Endothelial cell of umbilical vein (primary cell): Measurements from ENCODE around the gene BRCA1. TPM values are rescaled to one million over a fixed set of nuclear protein-coding genes. Genes with fewer than 3 reads are reported as not detected.

Source experiments
- BruUV-seq: library from RNA; stranded (reverse); fragments of 400-500 nt; replicated peaks from 2 replicates; lab custom pipeline; 2021; lab: Mats Ljungman, UMichigan
- CTCF ChIA-PET: fragments of 300-600, 350-600 bp; sonication (Branson Sonifier 250); formaldehyde crosslinking; loops from one replicate; lab custom pipeline; 2021; ENCODE audit warnings: antibody characterized with exemption, inconsistent platforms; lab: Charles Lee
- POLR2A ChIA-PET: fragments of 300-600, 350-600 bp; sonication (Branson Sonifier 250); formaldehyde crosslinking; loops from one replicate; lab custom pipeline; 2021; ENCODE audit warnings: antibody characterized with exemption, inconsistent platforms; lab: Charles Lee
- DNase-seq: peaks from one replicate; pipeline ENCODE4 v3.0.0-alpha.2; 2011; ENCODE audit warnings: low read depth, low spot score
- FAIRE-seq: peaks from 2 replicates; lab custom pipeline; 2011; peaks lifted over from hg19 to GRCh38; lab: Jason Lieb, UNC
- H2AFZ ChIP-seq: 2 replicates; pipeline ENCODE4 v1.6.0; 2012; ENCODE audit warnings: low read depth, low read length, control low read depth, inconsistent platforms
- H3K27ac ChIP-seq: 2 replicates; pipeline ENCODE4 v1.5.1; 2011; ENCODE audit warnings: low read depth, mild to moderate bottlenecking, control low read depth, low read length, moderate library complexity; ENCODE audit not compliant: insufficient read depth
- H3K27me3 ChIP-seq, 2 experiments: 2 replicates each; pipeline versions ENCODE4 v1.6.0 to v1.6.1; 2011; ENCODE audit warnings: low read length in 2 of 2, mixed read lengths in 1 of 2; ENCODE audit not compliant: control insufficient read depth in 2 of 2, insufficient read depth in 2 of 2
- H3K36me3 ChIP-seq, 2 experiments: 2 replicates in 1 of 2; 3 replicates in 1 of 2; pipeline ENCODE4 v1.5.1; 2011; ENCODE audit warnings: low read length in 2 of 2, mild to moderate bottlenecking in 1 of 2, moderate library complexity in 1 of 2; ENCODE audit not compliant: control insufficient read depth in 2 of 2, insufficient read depth in 2 of 2; ENCODE audit errors: extremely low read depth in 1 of 2
- H3K4me1 ChIP-seq: 3 replicates; pipeline ENCODE4 v1.5.1; 2011; ENCODE audit warnings: mild to moderate bottlenecking, low read length; ENCODE audit not compliant: control insufficient read depth, insufficient read depth; ENCODE audit errors: extremely low read depth
- H3K4me2 ChIP-seq: 2 replicates; pipeline ENCODE4 v1.6.1; 2011; ENCODE audit warnings: low read length, control low read depth, mixed read lengths; ENCODE audit not compliant: insufficient read depth
- H3K4me3 ChIP-seq, 3 experiments: fragments of 200-600 bp in 1 of 3; sonication (generic), shearing (Covaris generic) in 1 of 3; replicated peaks in 1 of 3; 2 replicates each; pipeline ENCODE4 v1.5.1; 2011 to 2016; ENCODE audit warnings: control low read depth in 3 of 3, low read length in 3 of 3, mild to moderate bottlenecking in 2 of 3, inconsistent platforms in 1 of 3, low read depth in 1 of 3, moderate library complexity in 1 of 3; ENCODE audit not compliant: insufficient read depth in 1 of 3
- H3K79me2 ChIP-seq: 2 replicates; pipeline ENCODE4 v1.6.0; 2012; ENCODE audit warnings: low read length, inconsistent platforms; ENCODE audit not compliant: control insufficient read depth, insufficient read depth
- H3K9ac ChIP-seq: replicated peaks from 2 replicates; pipeline ENCODE3; 2011; ENCODE audit warnings: low read length, control low read depth; ENCODE audit not compliant: insufficient read depth; ENCODE audit errors: extremely low read depth
- H3K9me1 ChIP-seq: replicated peaks from 3 replicates; pipeline ENCODE4 v1.6.0; 2011; ENCODE audit warnings: mild to moderate bottlenecking, low read length; ENCODE audit not compliant: control insufficient read depth, insufficient read depth; ENCODE audit errors: extremely low read depth
- H3K9me3 ChIP-seq: replicated peaks from 2 replicates; pipeline ENCODE4 v1.5.1; 2012; ENCODE audit warnings: low read length, inconsistent platforms; ENCODE audit not compliant: control insufficient read depth, insufficient read depth
- H4K20me1 ChIP-seq: replicated peaks from 2 replicates; pipeline ENCODE3; 2011; ENCODE audit warnings: mild to moderate bottlenecking, low read length; ENCODE audit not compliant: control insufficient read depth, insufficient read depth; ENCODE audit errors: extremely low read depth
- CTCF ChIP-seq, 2 donors: IDR thresholded peaks; 1 replicate in 1 of 2; 2 replicates in 1 of 2; pipeline ENCODE4 v1.5.1; 2011; ENCODE audit warnings: low read length in 2 of 2, mild to moderate bottlenecking in 2 of 2, moderate library complexity in 2 of 2, control low read depth in 1 of 2, inconsistent platforms in 1 of 2, low read depth in 1 of 2; ENCODE audit not compliant: insufficient read depth in 1 of 2; ENCODE audit errors: extremely low read depth in 1 of 2
- EZH2 ChIP-seq: IDR thresholded peaks from 2 replicates; pipeline ENCODE4 v1.6.1; 2012; ENCODE audit warnings: borderline replicate concordance, low read depth, mild to moderate bottlenecking, moderate library complexity, low read length, inconsistent platforms; ENCODE audit not compliant: severe bottlenecking
- FOS ChIP-seq: IDR thresholded peaks from 2 replicates; pipeline ENCODE4 v1.6.1; 2011; ENCODE audit warnings: mild to moderate bottlenecking, low read length, moderate library complexity, borderline replicate concordance; ENCODE audit not compliant: insufficient read depth
- GATA2 ChIP-seq: IDR thresholded peaks from 2 replicates; pipeline ENCODE4 v1.7.0; 2011; ENCODE audit warnings: low read depth, mild to moderate bottlenecking, moderate library complexity, mixed read lengths, low read length; ENCODE audit not compliant: insufficient read length, insufficient read depth
- JUN ChIP-seq: IDR thresholded peaks from 2 replicates; pipeline ENCODE4 v1.6.1; 2011; ENCODE audit warnings: borderline replicate concordance, low read depth; ENCODE audit not compliant: insufficient read length, insufficient read depth
- MAX ChIP-seq: IDR thresholded peaks from 2 replicates; pipeline ENCODE4 v1.6.1; 2011; ENCODE audit not compliant: insufficient read depth, insufficient read length
- MYC ChIP-seq: IDR thresholded peaks from one replicate; pipeline ENCODE4 v1.6.1; 2011; ENCODE audit warnings: mild to moderate bottlenecking, low read depth, low read length
- POLR2A ChIP-seq: IDR thresholded peaks from 2 replicates; pipeline ENCODE4 v1.6.1; 2012; ENCODE audit warnings: low read depth, mild to moderate bottlenecking, control low read depth, low read length
- POLR2AphosphoS5 ChIP-seq: IDR thresholded peaks from 2 replicates; pipeline ENCODE4 v1.6.1; 2012; ENCODE audit warnings: low read depth, mild to moderate bottlenecking, control low read depth, low read length, moderate library complexity; ENCODE audit not compliant: insufficient read depth
- dilution Hi-C: fragments of 300-500 bp; cut with MboI; formaldehyde crosslinking; loops from one replicate; pipeline ENCODE4 v1.15.0; 2019; ENCODE audit warnings: low sequenced_read_pairs; ENCODE audit not compliant: extremely low pct_ligation_motif_present
- intact Hi-C: fragments of 100-400 bp; cut with micrococcal nuclease; formaldehyde crosslinking; loops from one replicate; pipeline ENCODE4 v1.10.0; 2022
- polyA plus RNA-seq, 4 experiments: library from polyadenylated mRNA; depleted of rRNA in 3 of 4; stranded (reverse) in 3 of 4; unstranded in 1 of 4; fragments of >200 nt; gene quantifications; 2 replicates each; pipeline versions ENCODE4 v1.2.1 to v1.2.3, GENCODE V29; 2011 to 2012; ENCODE audit warnings: missing spikeins in 1 of 4
- total RNA-seq: library from RNA; stranded (reverse); gene quantifications from 2 replicates; pipeline ENCODE4 v1.2.3, GENCODE V29; 2021

The BRCA1 gene
- total and polyA plus RNA-seq, 2 donors (not counting 3 experiments of a cell fraction or from before 2014, with no cell fraction given): 14.3 to 29.0 TPM

GRCh38 chr17:43039646-43040045 is 85.5 kb downstream of the BRCA1 start:
- Histone ChIP-seq H3K9ac (no peak overlapping the region), H4K20me1 (no peaks in the 10 kb centered on the region), H3K27me3 (no peaks in the 10 kb centered on the region), H3K79me2 (no peaks in the 10 kb centered on the region), H3K9me3 (no peaks in the 10 kb centered on the region), H3K36me3 (no peaks in the 10 kb centered on the region), H2AFZ (no peak overlapping the region), H3K9me1 (no peaks in the 10 kb centered on the region), H3K4me3 (no peak overlapping the region), H3K4me2 (no peak overlapping the region), H3K27ac (no peak overlapping the region), H3K4me1 (no peaks in the 10 kb centered on the region)
- POLR2A ChIA-PET: no interaction called here
- CTCF ChIA-PET: no interaction called here
- DNase-seq (no peak), FAIRE-seq (no peak)
- intact Hi-C loops: no loop called here
- no peak for TF ChIP-seq MYC
- BruUV-seq: no TSS peak
- dilution Hi-C loops: no loop called here

GRCh38 chr17:43034894-43035293 is 90.3 kb downstream of the BRCA1 start:
- Histone ChIP-seq H3K27me3 (peaks cover 0 to 1% of the 10 kb centered on the region in 2 experiments), H3K4me3 (no peak overlapping the region), H3K36me3 (no peaks in the 10 kb centered on the region), H3K9me3 (no peaks in the 10 kb centered on the region), H3K79me2 (no peaks in the 10 kb centered on the region), H2AFZ (no peak overlapping the region), H3K27ac (no peak overlapping the region), H3K9ac (no peak overlapping the region), H3K4me2 (no peak overlapping the region), H3K9me1 (no peaks in the 10 kb centered on the region), H3K4me1 (no peaks in the 10 kb centered on the region), H4K20me1 (no peaks in the 10 kb centered on the region)
- dilution Hi-C loops: no loop called here
- TF ChIP-seq MYC (no peak), POLR2AphosphoS5 (no peak), POLR2A (no peak), MAX (no peak), JUN (no peak), GATA2 (no peak), EZH2 (no peak), CTCF (IDR thresholded peaks at IDR 0.05; ENCODE audit: extremely low read depth in 1 of 2, insufficient read depth in 1 of 2, low read depth in 1 of 2, low read length in 2 of 2) (no peak), FOS (no peak)
- no TSS peak for BruUV-seq
- CTCF ChIA-PET: no interaction called here
- POLR2A ChIA-PET: no interaction called here
- DNase-seq (no peak), FAIRE-seq (no peak)
- intact Hi-C loops: no loop called here
